SH-SY5Y (cell line): ENCODE results near the gene PNPLA7.

ENCODE experiments used
- GATA2 ChIP-seq: IDR thresholded peaks from 2 replicates; pipeline ENCODE4 v1.6.1; 2011; ENCODE audit warnings: mild to moderate bottlenecking, low read depth, low read length
- GATA3 ChIP-seq: IDR thresholded peaks from 2 replicates; pipeline ENCODE4 v1.6.1; 2011; ENCODE audit warnings: low read depth, mild to moderate bottlenecking, low read length, moderate library complexity

DNA sequence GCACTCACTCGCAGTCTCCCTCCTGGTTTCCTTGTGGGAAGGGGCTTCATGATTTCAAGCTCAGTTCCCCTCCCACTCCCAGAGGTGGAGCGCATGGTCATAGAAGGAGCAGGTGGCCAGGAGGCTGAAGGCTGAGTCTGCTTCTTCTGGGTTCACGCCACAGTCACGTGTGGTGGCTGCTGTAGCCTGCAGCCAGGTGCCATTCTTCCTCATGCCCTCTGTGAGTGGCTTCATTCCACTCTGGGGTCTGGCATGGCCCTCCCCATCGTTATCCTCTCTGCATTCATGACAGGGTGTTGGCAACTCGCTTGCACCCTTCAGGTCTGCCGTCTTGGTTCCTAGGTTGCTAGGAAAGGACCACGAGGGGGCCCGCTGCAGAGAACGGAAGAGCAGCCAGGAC is 5.0 kb upstream of the PNPLA7 start:
- TF ChIP-seq GATA3 (no peak), GATA2 (no peak)
